Pancreas (tissue), 10 donors: ENCODE results near the gene EDC3. TPM values are rescaled to one million over a fixed set of nuclear protein-coding genes. Genes with fewer than 3 reads are reported as not detected.
A peak's percentile ranks its signal among the peaks of the same experiment; 100 is the strongest.

Source experiments
- ATAC-seq, 4 donors: fragments of 200-7000 bp; cut with Tn5 transposase; one replicate each; pipeline versions ENCODE4 v1.8.0 to v1.9.1; 2020; ENCODE audit warnings: mild to moderate bottlenecking in 4 of 4, moderate library complexity in 4 of 4
- DNase-seq, 6 donors: peaks; one replicate each; pipeline ENCODE4 v3.0.0-alpha.2; 2020
- FAIRE-seq: peaks from 2 replicates; lab custom pipeline; 2012; peaks lifted over from hg19 to GRCh38; lab: Jason Lieb, UNC
- H3K27ac ChIP-seq, 4 donors: fragments of 200-600 bp; sonication (generic); 1 replicate in 3 of 4; 2 replicates in 1 of 4; pipeline versions ENCODE4 v1.5.0 to v1.8.0; 2020
- H3K27me3 ChIP-seq, 4 donors: fragments of 200-600 bp; one replicate each; pipeline ENCODE4 v1.8.0; 2021
- H3K36me3 ChIP-seq, 3 donors: fragments of 200-600 bp; sonication (generic) in 1 of 3; one replicate each; pipeline versions ENCODE4 v1.5.0 to v1.8.0; 2020 to 2021
- H3K4me1 ChIP-seq, 3 donors: fragments of 200-600 bp; one replicate each; pipeline ENCODE4 v1.8.0; 2021
- H3K4me3 ChIP-seq, 4 donors: fragments of 200-600 bp; sonication (generic) in 2 of 4; one replicate each; pipeline versions ENCODE4 v1.5.0 to v1.8.0; 2020 to 2021
- H3K9me3 ChIP-seq, 4 donors: fragments of 200-600 bp; one replicate each; pipeline ENCODE4 v1.8.0; 2021
- CTCF ChIP-seq, 4 donors: fragments of 200-600 bp; sonication (generic) in 3 of 4; IDR thresholded peaks; one replicate each; pipeline versions ENCODE4 v1.5.0 to v1.8.0; 2021; ENCODE audit warnings: antibody characterized with exemption in 4 of 4
- WGBS, 2 donors: extraction: QIAGEN DNeasy Blood & Tissue Kit; methylation state at CpG; one replicate each; pipeline ENCODE4 v1.1.7; 2013; 5-methylcytosine and 5-hydroxymethylcytosine counted together
- intact Hi-C, 3 donors: fragments of 100-400 bp; cut with DNase I; formaldehyde crosslinking; loops; one replicate each; pipeline versions ENCODE4 v1.11.1 to v1.14.2; 2022
- polyA plus RNA-seq, 2 donors: library from polyadenylated mRNA; stranded (reverse); fragments of 200-250 nt; gene quantifications; one replicate each; pipeline ENCODE4 v1.2.3, GENCODE V29; 2013
- total RNA-seq, 6 donors: library from RNA; stranded (reverse); fragmentation: NEBNext Ultra II Directional in 4 of 6; extraction: Animal tissue kit (Norgen Biotek cat#: 25700) in 4 of 6; gene quantifications; one replicate each; pipeline versions ENCODE4 v1.2.1 to v1.2.4, GENCODE V29; 2021 to 2023
- donor health status: healthy with polysubstance abuse.
- donor health status: DM: no; HTN: no; CAD: no; lungs with moderate emphysema.
- donor health status: DM: no; HTN: no; CAD: no.
- donor health status: control.
- donor health status: control.
- donor health status: Bipolar disorder and iron deficiency.
- donor health status: DM: yes; HTN: yes; CAD: no.
- donor health status: DM: no; HTN: no; CAD: no.
- donor health status: DM: no; HTN: no; CAD: no.
- donor health status: DM: yes; HTN: yes; CAD: no.

EDC3 gene
- total and polyA plus RNA-seq, 8 donors, result 7.6 to 19.5 (median 11.5) TPM

- DNase-seq, result peak; percentile 66 to 85 (median 78)
- peak overlapping the region; percentile 84 to 98 (median 94) for H3K4me3 ChIP-seq
- TF ChIP-seq CTCF (IDR thresholded peaks at IDR 0.05), result no peak
- H3K27me3 ChIP-seq, result no peaks in the 10 kb centered on the region
- intact Hi-C loops, result loop anchor here in 2 of 3 donors (10.0 kb wide), 2 partner anchors 70 to 240 kb away; partner anchors contain the start of gene ARID3B (in 1 of the 2)
- no peaks in the 10 kb centered on the region for H3K9me3 ChIP-seq
- FAIRE-seq, result no peak
- H3K4me1 ChIP-seq, result peaks cover 12 to 15% (median 13%) of the 10 kb centered on the region in 3 donors
- peaks cover 0 to 8% (median under 1%) of the 10 kb centered on the region in 3 donors for H3K36me3 ChIP-seq
- H3K27ac ChIP-seq, result peak overlapping the region; percentile 89 to 99 (median 97)
- peak; percentile 58 to 75 (median 70) for ATAC-seq
- WGBS, 2 donors, result 0% methylated on average over 59 to 76 of the region's 76 CpGs
Measured at GRCh38 chr15:74614744-74615507, 80.9 kb downstream of the EDC3 start.

GRCh38 chr15:74613953-74614743, 81.7 kb downstream of the EDC3 start:
- Histone ChIP-seq H3K4me1 (peaks cover 12 to 15% (median 13%) of the 10 kb centered on the region in 3 donors), H3K9me3 (no peaks in the 10 kb centered on the region), H3K36me3 (peaks cover 0 to 1% (median 0%) of the 10 kb centered on the region in 3 donors), H3K27me3 (no peaks in the 10 kb centered on the region), H3K4me3 (peak overlapping the region; percentile 84 to 98 (median 94)), H3K27ac (peak overlapping the region; percentile 89 to 99 (median 97))
- DNase-seq, result peak in 1 of 6 donors; percentile 25
- no peak for ATAC-seq
- intact Hi-C loops, result loop anchor here in 2 of 3 donors (10.0 kb wide), 2 partner anchors 69 to 239 kb away; partner anchors contain the start of gene ARID3B (in 1 of the 2)
- FAIRE-seq, result no peak
- 30 to 31% methylated on average over 38 of the region's 38 CpGs for WGBS, 2 donors
- TF ChIP-seq CTCF (IDR thresholded peaks at IDR 0.05), result no peak

DNA sequence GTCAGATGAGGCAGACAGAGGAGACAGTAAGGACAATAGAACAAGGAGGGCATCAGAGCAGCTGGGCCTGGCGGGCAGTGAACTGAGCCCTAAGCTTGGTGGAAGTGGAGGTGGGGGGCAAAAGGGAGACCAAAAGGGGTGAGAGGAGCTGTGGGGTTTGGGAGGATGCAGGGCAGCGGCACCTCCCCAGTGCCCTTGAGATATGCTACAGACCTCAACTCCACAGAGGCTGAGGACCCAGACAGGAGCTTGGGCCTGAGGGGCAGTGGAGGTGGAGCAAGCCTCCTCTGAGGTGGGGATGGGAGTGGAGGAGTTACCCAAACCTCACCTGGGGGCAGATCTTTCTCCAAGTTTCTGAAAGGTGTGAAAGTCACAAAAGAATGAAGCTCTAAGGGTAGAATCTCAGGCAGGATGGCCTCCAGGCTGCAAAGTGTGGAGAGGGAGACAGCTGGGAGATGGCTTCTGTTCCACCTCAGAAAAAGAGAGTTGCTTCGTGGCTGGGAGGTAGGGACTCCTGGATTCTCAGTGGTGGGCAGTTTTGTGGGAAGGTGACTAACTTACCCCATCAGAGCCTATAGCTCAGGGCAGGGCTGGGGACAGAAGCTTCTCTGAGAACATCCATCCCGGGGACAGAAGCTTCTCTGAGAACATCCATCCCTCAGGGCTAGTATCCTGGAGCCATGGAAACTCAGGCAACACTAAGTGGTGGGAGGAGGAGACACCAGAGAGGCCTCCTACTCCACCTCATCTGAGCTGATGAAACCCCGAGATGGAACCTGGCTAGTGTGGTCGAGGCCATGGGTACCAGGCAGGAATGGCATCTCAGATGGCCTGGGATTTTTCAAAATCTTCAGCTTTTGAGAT, 82.5 kb downstream of the EDC3 start:
- Histone ChIP-seq H3K27ac (no peak overlapping the region), H3K4me1 (peaks cover 12 to 15% (median 13%) of the 10 kb centered on the region in 3 donors)

More for the DNA sequence above, 82.5 kb downstream of the EDC3 start:
- intact Hi-C loops, result loop anchor here in 2 of 3 donors (10.0 kb wide), 2 partner anchors 69 to 239 kb away; partner anchors contain the start of gene ARID3B (in 1 of the 2)
- FAIRE-seq, result no peak
- Histone ChIP-seq H3K27me3 (no peaks in the 10 kb centered on the region), H3K4me3 (no peak overlapping the region), H3K36me3 (no peaks in the 10 kb centered on the region), H3K9me3 (no peaks in the 10 kb centered on the region)
- whole genome bisulfite sequencing, 2 donors, result 65 to 69% methylated on average over 6 of the region's 6 CpGs
- DNase-seq, result peak in 1 of 6 donors; percentile 45
- no peak for ATAC-seq
- no peak for TF ChIP-seq CTCF (IDR thresholded peaks at IDR 0.05)
